ENCODE measurements around the gene SIRPD.

SIRPD gene

DNA sequence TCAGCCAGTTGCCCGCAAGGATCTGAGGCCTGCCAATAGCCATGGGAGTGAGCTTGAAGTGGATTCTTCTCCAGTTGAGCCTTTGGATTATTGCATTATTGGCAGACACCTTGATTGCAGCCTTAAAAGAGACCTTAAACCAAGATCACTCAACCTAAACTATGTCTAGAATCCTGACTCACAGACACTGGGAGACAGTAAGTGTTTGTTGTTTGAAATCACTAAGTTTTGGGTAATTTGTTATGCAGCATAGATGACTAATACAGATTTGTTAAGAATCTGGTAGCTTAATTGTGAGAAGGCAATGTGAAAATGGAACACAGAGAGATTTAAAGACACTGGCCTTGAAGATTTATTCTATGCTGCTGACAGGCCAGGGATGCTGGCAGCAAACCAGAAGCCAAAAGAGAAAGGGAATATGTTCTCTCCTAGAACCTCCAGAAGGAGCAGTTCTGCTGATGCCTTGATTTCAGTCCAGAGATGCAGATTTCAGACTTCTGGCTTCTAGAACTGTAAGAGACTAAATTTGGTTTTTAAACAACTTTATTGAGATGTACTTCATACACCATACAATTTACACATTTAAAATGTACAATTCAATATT, 17.6 kb downstream of the SIRPD start:
- in situ Hi-C loops (cut with HindIII; ENCODE audit: low sequenced_read_pairs), result no loop called here
- no peak for DNase-seq (ENCODE audit: low read depth)
- no peak overlapping the region for H3K4me3 ChIP-seq (ENCODE audit: low read depth, low read length)
- TF ChIP-seq, protein P1, sequence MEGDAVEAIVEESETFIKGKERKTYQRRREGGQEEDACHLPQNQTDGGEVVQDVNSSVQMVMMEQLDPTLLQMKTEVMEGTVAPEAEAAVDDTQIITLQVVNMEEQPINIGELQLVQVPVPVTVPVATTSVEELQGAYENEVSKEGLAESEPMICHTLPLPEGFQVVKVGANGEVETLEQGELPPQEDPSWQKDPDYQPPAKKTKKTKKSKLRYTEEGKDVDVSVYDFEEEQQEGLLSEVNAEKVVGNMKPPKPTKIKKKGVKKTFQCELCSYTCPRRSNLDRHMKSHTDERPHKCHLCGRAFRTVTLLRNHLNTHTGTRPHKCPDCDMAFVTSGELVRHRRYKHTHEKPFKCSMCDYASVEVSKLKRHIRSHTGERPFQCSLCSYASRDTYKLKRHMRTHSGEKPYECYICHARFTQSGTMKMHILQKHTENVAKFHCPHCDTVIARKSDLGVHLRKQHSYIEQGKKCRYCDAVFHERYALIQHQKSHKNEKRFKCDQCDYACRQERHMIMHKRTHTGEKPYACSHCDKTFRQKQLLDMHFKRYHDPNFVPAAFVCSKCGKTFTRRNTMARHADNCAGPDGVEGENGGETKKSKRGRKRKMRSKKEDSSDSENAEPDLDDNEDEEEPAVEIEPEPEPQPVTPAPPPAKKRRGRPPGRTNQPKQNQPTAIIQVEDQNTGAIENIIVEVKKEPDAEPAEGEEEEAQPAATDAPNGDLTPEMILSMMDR (IDR thresholded peaks at IDR 0.05; ENCODE audit: low read depth, low read length, missing control alignments), result no peak

DNA sequence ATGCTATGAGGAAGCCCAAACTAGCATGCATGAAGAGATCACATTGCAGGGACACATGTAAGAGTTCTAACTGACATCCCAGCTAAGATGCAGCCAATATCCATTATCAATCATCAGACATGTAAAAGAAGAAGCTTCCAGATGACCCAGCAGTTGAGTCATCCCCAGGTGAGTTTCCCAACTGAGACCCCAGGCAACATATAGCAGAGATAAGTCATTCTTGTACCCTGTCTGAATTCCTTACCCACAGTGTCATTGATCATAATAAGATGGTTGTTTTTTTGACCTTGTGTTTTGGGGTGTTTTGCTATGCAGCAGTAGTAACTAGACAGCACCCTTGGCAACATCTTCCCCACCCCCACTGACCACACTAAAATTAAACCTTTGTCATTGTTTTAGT, 18.9 kb downstream of the SIRPD start:
- in situ Hi-C loops (cut with HindIII; ENCODE audit: low sequenced_read_pairs), result no loop called here
- TF ChIP-seq, protein P1 (IDR thresholded peaks at IDR 0.05; ENCODE audit: low read depth, low read length, missing control alignments), result no peak
- H3K4me3 ChIP-seq (ENCODE audit: low read depth, low read length), result no peak overlapping the region
- DNase-seq (ENCODE audit: low read depth), result no peak

DNA sequence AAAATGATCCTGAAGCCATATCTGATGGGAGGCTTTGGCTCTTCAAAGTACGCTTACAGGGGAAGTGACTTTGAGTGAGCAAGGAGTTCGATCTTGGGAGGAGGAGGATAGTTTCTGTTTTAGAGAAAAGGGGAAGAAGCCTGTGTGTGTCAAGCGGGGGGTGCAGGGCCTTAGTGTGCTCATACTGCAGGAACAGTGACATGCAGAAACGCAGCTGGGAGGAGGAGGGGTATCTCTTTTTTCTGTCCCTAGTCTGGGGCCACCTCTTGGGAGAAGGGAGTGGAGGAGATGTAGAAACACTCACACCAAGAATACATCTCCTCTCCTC, 19.8 kb downstream of the SIRPD start:
- H3K4me3 ChIP-seq (ENCODE audit: low read depth, low read length), result no peak overlapping the region
- DNase-seq (ENCODE audit: low read depth), result no peak

DNA sequence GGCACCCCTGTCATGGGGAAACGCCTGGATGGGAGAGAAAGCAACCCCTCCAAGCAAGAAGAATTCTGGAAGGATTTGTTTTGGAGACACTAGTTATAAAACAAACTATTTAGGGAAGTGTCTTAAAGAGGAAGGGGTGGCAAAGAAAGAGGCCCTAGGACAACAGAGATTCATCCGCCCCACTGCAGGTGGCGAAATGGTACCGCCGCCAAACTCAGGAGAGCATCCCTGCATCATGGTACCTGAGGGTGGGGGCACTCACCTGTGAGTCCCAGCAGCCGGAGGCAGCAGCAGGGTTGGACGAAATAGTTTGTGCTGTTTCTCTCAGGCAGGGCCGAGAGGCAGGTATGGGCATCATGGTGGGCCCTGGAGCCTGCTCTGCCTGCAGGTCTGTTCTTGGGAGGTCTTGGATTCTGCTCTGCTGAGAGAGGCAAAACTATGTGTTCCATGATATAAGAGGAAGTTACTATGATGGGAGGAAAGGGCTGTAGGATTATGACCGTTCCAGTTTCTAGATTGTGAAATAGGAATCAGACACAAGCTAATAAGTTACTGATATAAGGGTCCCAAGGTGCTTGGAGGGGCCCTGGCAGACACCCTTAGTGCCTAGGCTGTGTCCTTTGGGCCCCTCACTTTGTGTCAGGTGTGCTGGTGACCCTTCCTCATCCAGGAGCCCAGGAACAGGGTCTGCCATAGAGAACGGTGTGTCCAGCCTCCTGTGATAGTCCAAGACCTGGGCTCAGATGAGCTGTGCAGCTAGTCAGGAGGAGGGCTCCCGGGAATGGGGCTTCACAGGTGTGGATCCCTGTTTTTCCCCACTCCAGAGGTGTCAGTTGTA, 20.4 kb downstream of the SIRPD start:
- in situ Hi-C loops (cut with HindIII; ENCODE audit: low sequenced_read_pairs), result no loop called here
- no peak for DNase-seq (ENCODE audit: low read depth)
- TF ChIP-seq, protein P1 (IDR thresholded peaks at IDR 0.05; ENCODE audit: low read depth, low read length, missing control alignments), result no peak
- no peak overlapping the region for H3K4me3 ChIP-seq (ENCODE audit: low read depth, low read length)

More for the DNA sequence above, 19.8 kb downstream of the SIRPD start:
- TF ChIP-seq, protein P1 (IDR thresholded peaks at IDR 0.05; ENCODE audit: low read depth, low read length, missing control alignments), result no peak
- in situ Hi-C loops (cut with HindIII; ENCODE audit: low sequenced_read_pairs), result no loop called here

DNA sequence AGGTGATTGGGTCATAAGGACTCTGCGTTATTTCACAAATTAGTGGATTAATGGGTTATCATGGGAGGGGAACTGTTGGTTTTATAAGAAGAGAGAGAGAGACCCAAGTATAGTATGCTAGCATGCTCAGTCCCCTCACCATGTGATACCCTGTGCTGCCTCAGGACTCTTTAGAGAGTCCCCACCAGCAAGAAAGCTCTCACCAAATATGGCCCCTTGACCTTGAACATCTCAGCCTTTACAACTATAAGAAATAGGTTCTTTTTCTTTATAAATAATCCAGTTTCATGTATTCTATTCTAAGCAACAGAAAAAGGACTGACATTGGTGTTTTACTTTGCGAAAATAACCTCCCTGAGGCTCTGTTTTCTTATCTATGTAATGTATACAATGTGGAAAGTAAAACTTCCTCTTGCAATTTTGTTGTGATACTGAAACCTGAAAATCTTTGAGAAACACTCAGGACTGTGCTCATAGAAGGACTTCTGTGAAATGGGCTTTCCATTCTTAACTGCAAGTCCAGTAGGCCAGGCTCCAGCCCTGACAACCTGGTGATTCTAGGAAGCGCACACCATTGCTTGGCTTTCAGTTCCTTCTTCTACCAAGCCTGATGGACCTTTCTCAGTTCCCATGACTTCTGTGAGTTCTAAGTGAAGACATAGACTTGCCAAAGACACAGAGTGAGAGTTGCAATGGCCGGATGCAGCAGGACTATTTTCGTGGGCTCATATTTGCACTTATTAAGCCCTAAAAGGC, 21.9 kb downstream of the SIRPD start:
- no peak overlapping the region for H3K4me3 ChIP-seq (ENCODE audit: low read depth, low read length)
- TF ChIP-seq, protein P1 (IDR thresholded peaks at IDR 0.05; ENCODE audit: low read depth, low read length, missing control alignments), result no peak
- DNase-seq (ENCODE audit: low read depth), result no peak
- in situ Hi-C loops (cut with HindIII; ENCODE audit: low sequenced_read_pairs), result no loop called here

DNA sequence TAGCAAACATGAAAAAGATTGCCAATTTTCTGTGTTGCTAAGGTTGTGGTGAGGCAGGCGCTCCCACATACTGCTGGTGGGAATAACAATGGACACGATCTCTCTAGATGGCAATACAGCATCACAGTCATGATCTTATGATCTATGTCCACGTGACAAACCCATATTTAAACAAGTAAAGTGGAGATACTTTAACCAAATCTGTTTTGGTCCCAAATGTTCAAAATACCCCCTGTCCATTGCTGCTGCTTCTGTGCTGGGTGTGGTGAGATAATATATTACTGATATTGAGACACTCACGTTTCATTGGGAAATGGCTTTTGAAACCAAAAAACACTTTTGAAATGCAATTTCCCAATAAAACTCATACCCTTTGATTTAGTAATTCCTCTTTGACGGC, 23.0 kb downstream of the SIRPD start:
- no peak overlapping the region for H3K4me3 ChIP-seq (ENCODE audit: low read depth, low read length)
- in situ Hi-C loops (cut with HindIII; ENCODE audit: low sequenced_read_pairs), result no loop called here
- TF ChIP-seq, protein P1 (IDR thresholded peaks at IDR 0.05; ENCODE audit: low read depth, low read length, missing control alignments), result no peak
- DNase-seq (ENCODE audit: low read depth), result no peak

Measured in astrocyte of the cerebellum (primary cell).